Ishikawa (cell line): ENCODE measurements around the gene FBLN1.

Experiments used
- CEBPB ChIP-seq: IDR thresholded peaks from 2 replicates; pipeline ENCODE4 v1.6.1; 2012
- CREB1 ChIP-seq: IDR thresholded peaks from 2 replicates; pipeline ENCODE4 v1.6.1; 2012; ENCODE audit warnings: low read depth
- EGR1 ChIP-seq: IDR thresholded peaks from 2 replicates; pipeline ENCODE4 v1.6.1; 2012
- EP300 ChIP-seq: IDR thresholded peaks from 2 replicates; pipeline ENCODE4 v1.6.1; 2012; ENCODE audit warnings: borderline replicate concordance
- FOXM1 ChIP-seq: IDR thresholded peaks from 2 replicates; pipeline ENCODE4 v1.6.1; 2012; ENCODE audit warnings: low read depth, borderline replicate concordance
- MAX ChIP-seq: IDR thresholded peaks from 2 replicates; pipeline ENCODE4 v1.6.1; 2012
- NFIC ChIP-seq: IDR thresholded peaks from 2 replicates; pipeline ENCODE4 v1.6.1; 2012
- RAD21 ChIP-seq: IDR thresholded peaks from 2 replicates; pipeline ENCODE4 v1.6.1; 2012; ENCODE audit warnings: low read depth
- REST ChIP-seq: IDR thresholded peaks from 2 replicates; pipeline ENCODE4 v1.6.1; 2012; ENCODE audit warnings: low read depth, mild to moderate bottlenecking
- TAF1 ChIP-seq: IDR thresholded peaks from 2 replicates; pipeline ENCODE4 v1.6.1; 2012; ENCODE audit warnings: low read depth, mild to moderate bottlenecking
- TCF12 ChIP-seq: IDR thresholded peaks from 2 replicates; pipeline ENCODE4 v1.6.1; 2012; ENCODE audit warnings: low read depth
- TEAD4 ChIP-seq: IDR thresholded peaks from 2 replicates; pipeline ENCODE4 v1.6.1; 2012
- USF1 ChIP-seq: IDR thresholded peaks from 2 replicates; pipeline ENCODE4 v1.6.1; 2012
- YY1 ChIP-seq: IDR thresholded peaks from 2 replicates; pipeline ENCODE4 v1.6.1; 2012; ENCODE audit warnings: low read depth
- ZBTB7A ChIP-seq: IDR thresholded peaks from 2 replicates; pipeline ENCODE4 v1.6.1; 2012; ENCODE audit warnings: low read depth

Gene FBLN1

GRCh38 chr22:45582236-45582954 is 79.7 kb downstream of the FBLN1 start:
- TF ChIP-seq RAD21 (no peak), ZBTB7A (no peak), REST (no peak), FOXM1 (no peak), CEBPB (no peak)

GRCh38 chr22:45582955-45583320 is 80.3 kb downstream of the FBLN1 start:
- TF ChIP-seq YY1 (no peak), TCF12 (no peak), FOXM1 (no peak), TAF1 (no peak), TEAD4 (no peak), EGR1 (no peak), CEBPB (no peak), RAD21 (no peak), ZBTB7A (no peak), REST (no peak), MAX (no peak), EP300 (no peak), CREB1 (no peak), USF1 (no peak), NFIC (no peak)

GRCh38 chr22:45583504-45583903 is 80.8 kb downstream of the FBLN1 start:
- no peak for TF ChIP-seq CREB1
- no peak for TF ChIP-seq TCF12
- TF ChIP-seq RAD21: no peak
- no peak for TF ChIP-seq USF1
- no peak for TF ChIP-seq TEAD4
- TF ChIP-seq REST: no peak
- TF ChIP-seq ZBTB7A: no peak
- TF ChIP-seq EGR1: no peak
- TF ChIP-seq NFIC: no peak
- TF ChIP-seq YY1: no peak

GRCh38 chr22:45584121-45584570 is 81.5 kb downstream of the FBLN1 start:
- TF ChIP-seq MAX (no peak), YY1 (no peak), FOXM1 (no peak)
